Activated T-cell treated with anti-CD3 and anti-CD28 coated beads, Interleukin-2, amount 50 U/mL, for 1 hour (primary cell): ENCODE results near the gene TSN.
"Not testable (repeated sequence)": the region's sequence is repeated elsewhere in the genome, so short reads cannot be mapped to it uniquely, and the experiment has no call there.

ENCODE experiments used
- DNase-seq: peaks from one replicate; pipeline ENCODE4 v3.0.0-alpha.2; 2020

TSN gene

DNA sequence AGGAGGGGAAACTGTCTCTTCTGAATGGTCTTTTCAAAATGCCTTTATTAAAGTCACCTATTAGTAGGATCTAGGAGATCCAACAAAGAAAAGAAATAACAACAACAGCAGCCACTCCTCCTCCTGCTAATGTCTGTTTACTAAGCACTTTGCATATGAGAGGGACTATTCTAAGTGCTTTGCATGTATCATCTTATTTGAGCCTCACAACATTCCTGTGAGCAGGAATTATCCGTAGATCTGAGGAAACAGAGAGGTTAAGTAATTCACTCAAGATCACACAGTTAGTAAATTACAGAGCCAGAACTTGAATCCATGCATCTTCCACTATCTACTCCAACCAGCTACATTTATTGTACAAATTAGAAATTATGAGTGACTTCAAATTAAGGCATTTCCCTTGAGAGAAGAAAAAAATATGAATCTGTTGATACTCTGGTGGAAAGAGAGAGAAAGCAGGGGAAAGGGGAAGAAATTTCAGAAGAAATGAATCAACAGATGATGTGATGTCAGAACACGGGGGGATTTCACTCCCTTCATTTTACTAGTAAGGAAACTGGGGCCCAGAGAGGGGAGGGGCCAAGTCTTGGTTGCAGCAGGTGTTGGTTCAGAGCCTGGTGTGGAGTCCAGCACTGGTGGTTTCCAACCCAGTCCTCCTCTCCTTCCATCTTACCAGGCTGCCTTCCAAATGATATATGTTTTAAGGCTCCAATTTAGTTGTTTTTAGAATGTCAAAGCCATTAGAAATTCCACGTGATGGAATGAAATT, 49.7 kb downstream of the TSN start:
- DNase-seq: no peak

DNA sequence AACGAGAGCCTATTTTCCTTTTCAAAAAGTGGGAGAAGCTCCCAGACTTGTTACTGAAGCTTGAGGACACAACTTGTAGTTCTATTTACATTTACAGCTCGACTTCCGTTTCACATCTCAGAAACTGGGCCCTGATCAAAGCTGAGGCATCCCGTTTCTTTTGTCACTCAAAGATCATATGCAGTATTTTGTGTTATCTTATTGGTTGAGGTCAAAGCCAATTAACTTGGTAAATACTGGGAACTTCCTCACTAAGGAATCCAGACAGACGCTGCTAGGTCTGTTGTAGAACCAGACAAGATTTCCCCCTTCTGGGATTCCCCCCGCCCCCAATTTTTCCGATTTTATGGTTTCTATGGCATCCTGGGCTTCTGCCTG, 50.3 kb downstream of the TSN start:
- no peak for DNase-seq

DNA sequence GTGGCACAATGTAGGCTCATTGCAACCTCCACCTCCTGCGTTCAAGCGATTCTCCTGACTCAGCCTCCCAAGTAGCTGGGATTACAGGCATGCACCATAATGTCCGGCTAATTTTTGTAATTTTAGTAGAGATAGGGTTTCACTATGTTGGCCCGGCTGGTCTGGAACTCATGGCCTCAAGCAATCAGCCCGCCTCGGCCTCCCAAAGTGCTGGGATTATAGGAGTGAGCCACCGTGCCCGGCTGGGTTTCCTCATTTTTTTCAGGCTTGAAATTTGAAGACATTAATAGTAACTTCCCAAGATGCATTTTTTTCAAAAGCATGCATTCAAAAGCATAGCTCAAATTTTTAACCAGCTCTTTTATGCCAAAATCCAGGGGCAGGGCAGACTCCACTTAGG, 52.3 kb downstream of the TSN start:
- not testable (repeated sequence) for DNase-seq

DNA sequence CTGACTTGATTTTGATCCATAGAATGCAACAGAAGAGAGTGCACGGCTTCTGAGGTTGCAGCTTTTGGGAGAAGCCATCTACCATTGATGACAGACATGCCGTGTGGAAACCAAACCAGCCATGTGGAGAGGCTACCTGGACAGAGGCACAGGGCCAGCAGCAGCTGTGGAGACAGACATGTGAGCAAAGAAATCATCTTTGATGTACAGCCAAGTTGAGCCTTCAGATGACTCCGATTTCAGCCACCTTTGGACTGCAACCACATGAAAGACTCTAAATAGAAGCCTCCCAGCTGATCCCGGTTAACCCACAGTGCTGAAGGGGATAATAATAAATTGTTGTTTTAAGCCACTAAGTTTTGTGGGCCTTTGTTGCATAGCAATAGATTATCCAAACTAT, 54.2 kb downstream of the TSN start:
- DNase-seq: no peak

DNA sequence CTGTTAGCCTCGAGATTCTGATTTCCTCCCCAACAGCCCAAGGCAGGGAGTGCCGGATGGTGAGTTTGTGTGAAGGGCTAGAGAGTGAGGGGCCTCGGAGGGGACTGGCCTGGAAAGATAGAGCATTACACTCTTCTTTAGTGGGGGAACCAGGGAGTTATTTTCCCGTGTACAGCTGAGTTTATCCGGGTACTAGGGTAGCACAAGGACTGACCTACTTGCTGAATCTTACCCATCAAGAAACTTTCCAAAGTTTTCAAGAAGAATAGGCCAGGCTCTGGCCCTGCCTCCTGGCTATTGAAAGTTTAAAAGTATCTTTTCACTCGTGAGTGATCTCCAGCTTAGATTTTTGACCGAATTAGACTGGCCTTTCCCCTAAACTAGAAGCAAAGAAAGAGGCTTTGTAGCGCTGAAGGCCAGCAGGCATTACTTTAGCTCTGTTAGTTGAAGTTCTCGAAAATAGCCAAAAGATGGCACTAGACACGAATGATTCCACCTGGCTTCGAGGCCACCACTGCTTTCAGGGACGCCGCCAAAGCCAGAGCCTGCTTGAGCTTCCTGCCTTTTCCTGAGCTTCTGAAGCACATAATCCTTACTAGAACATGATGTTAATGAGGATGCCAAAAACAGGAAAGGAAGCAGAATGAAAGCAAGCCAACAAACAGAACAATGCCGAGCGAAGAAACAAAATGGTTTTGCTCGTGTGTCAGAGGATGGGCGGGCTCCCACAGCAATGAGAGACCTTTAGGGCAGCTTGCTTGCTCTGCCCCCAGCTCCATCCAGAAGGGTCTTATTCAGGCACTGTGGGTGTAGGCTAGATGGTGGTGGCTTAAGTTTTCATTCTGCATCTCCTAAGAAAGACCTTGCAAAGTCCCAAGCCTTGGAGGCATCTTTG, 55.8 kb downstream of the TSN start:
- no peak for DNase-seq

DNA sequence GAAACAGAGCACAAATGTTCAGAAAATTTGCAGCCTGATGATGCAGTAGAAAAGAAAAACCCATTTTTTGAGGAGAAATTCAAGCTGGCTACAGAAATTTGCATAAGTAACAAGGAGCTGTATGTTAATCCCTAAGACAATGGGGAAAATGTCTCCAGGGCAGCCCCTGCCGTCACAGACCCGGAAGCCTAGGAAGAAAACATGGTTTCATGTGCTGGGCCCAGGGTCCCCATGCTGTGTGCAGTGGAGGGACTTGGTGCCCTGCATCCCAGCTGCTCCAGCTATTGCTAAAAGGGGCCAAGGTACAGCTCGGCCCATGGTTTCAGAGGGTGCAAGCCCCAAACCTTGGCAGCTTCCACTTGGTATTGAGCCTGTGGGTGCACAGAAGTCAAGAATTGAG, 57.6 kb downstream of the TSN start:
- not testable (repeated sequence) for DNase-seq

DNA sequence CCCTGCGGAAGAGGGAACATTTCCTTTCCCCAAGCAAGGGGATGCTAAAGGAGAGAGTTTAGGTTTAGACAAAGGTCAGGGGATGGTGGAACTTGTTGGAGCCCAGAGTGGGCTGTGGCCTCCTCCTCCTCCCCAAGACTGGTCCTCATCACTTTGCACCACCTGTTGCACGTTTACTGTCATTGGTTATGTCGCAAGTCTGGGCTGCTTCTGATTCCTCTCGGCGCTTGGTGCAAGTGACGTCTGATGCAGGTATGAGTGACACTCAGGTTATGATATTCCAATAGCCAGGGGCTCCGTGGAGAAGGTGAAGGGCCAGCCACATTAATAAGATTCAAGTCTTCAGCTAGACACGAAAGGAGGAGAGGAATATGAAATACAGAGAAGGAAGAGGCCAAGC, 59.8 kb downstream of the TSN start:
- no peak for DNase-seq

DNA sequence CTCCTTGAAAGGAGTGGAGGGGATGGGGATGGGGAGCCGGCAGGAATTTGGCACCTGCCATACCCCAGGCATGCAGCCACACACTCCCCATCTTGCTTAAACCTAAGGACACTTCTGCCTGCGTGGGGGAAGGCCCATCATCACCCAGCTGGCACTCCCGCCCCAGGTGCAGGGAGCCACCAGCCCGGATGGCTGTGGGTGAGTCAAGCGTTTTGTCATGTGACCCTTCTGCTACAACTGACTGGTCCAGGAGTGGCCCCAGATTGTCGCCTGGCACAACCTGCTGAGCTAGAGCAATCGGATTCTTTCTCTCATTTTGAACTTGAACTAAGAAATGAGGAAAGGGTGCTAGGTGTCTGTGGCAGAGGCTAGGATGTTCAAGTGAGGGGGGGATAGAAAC, 61.3 kb downstream of the TSN start:
- no peak for DNase-seq

DNA sequence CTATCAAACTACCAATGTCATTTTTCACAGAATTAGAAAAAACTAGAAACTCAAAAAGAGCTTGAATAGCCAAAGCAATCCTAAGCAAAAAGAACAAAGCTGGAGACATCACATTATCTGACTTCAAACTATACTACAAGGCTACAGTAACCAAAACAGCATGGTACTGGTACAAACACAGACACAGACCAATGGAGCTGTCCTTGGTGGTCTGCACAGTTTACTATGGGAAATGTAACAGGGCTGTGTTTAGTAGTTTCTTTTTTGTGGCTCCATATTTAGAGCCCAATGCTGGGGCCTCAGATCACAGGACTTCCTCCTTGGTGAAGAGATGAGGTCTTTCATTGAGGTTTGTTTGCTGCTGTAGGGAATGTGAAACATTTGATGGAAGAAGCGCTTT, 61.9 kb downstream of the TSN start:
- DNase-seq: not testable (repeated sequence)
